ENCODE data around the gene CXCL16.

Gene CXCL16

DNA sequence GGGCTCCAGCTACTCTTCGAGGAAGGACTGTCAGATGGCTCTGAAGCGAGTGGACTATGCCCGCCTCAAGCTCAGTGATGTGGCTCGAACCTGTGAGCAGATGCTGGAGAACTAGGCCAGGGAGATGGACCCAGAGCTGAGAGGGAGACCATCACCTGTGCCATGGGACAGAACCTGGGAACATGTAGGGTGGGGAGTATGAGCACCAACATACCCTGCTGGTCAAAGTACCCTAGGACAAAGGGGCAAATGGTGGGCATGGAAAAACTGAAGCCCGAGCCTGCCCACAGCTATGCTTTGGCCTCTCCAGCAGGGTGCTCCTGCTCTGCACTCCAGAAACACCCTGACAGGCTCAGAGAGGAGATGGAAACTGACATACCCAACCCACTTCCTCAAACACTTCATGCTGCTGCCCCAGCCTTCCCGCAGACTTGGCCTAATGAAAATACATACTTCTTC lies 6.6 kb downstream of the CXCL16 start:
- Histone ChIP-seq H3K4me3 (ENCODE audit: low read length) (no peak overlapping the region), H3K9ac (ENCODE audit: low read length) (peak overlapping the region; percentile 6), H3K9me3 (ENCODE audit: control insufficient read depth, low read length) (no peaks in the 10 kb centered on the region), H3K27me3 (ENCODE audit: control insufficient read depth, insufficient read depth, low read length) (no peaks in the 10 kb centered on the region), H3K4me1 (ENCODE audit: control insufficient read depth, insufficient read depth, low read length) (peaks cover 12% of the 10 kb centered on the region), H3K36me3 (ENCODE audit: control insufficient read depth, insufficient read depth, low read length) (peaks cover 7% of the 10 kb centered on the region)

DNA sequence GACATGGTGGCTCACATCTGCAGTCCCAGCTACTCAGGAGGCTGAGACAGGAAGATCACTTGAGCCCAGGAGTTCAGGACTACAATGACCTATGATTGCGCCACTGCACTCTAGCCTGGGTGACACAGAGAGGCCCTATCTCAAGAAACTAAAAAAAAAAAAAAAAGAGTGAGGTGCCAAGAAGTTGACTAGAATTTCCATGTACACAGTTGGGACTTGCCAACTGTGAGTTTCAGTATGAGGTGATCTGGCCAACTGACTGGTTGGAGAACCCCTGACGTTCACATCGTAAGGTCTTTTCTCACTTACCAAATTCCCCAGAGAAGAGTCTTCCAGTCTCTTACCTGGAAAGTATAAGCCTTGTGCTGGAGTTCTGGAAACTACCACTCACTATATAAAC lies 11.6 kb downstream of the CXCL16 start:
- Histone ChIP-seq H3K27me3 (ENCODE audit: control insufficient read depth, insufficient read depth, low read length) (no peaks in the 10 kb centered on the region), H3K9me3 (ENCODE audit: control insufficient read depth, low read length) (no peaks in the 10 kb centered on the region), H3K4me3 (ENCODE audit: low read length) (no peak overlapping the region), H3K9ac (ENCODE audit: low read length) (peak overlapping the region; percentile 36), H3K4me1 (ENCODE audit: control insufficient read depth, insufficient read depth, low read length) (peaks cover 21% of the 10 kb centered on the region), H3K36me3 (ENCODE audit: control insufficient read depth, insufficient read depth, low read length) (no peaks in the 10 kb centered on the region)

DNA sequence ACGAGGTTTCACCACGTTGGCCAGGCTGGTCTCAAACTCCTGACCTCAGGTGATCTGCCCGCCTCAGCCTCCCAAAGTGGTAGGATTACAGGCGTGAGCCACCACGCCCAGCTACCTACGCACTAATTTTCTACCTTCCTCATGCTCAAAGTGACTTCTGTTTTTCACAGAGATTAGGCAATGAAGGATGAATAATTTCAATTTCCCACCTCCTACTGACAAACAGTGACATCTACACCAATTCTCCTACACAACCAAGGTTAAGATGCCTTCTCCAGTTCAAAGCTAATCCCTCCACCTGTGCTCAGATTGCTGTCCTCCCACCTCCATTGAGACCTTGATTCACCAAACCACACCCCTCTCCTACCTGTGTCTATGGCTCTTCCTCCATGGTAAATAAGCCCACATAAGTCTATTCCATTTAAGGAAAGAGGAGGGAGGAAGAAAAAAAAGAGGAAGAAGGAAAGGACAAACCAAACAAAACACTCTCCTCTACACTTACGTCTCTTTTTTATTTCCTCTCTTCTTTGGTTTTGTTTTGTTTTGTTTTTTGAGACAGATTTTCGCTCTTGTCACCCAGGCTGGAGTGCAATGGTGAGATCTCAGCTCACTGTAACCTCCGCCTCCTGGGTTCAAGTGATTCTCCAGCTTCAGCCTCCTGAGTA lies 13.9 kb downstream of the CXCL16 start:
- Histone ChIP-seq H3K27me3 (ENCODE audit: control insufficient read depth, insufficient read depth, low read length) (no peaks in the 10 kb centered on the region), H3K9me3 (ENCODE audit: control insufficient read depth, low read length) (no peaks in the 10 kb centered on the region), H3K36me3 (ENCODE audit: control insufficient read depth, insufficient read depth, low read length) (no peaks in the 10 kb centered on the region), H3K4me3 (ENCODE audit: low read length) (no peak overlapping the region), H3K4me1 (ENCODE audit: control insufficient read depth, insufficient read depth, low read length) (peaks cover 29% of the 10 kb centered on the region), H3K9ac (ENCODE audit: low read length) (no peak overlapping the region)

DNA sequence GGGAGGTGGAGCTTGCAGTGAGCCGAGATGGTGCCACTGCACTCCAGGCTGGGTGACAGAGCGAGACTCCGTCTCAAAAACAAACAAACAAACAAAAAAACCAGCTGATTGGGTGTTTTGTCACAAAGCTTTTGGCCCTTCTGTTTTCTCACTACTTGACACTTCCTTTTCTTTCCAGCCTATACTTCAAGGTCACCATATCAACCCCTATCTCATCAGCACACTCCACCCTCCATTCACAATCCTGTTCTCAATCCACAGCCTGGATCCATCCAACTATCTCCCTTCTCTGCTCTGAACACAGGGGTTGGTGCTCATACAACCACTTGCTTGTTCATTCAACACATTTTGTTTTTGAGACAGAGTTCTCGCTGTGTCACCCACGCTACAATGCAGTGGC lies 15.1 kb downstream of the CXCL16 start:
- Histone ChIP-seq H3K9me3 (ENCODE audit: control insufficient read depth, low read length) (no peaks in the 10 kb centered on the region), H3K4me1 (ENCODE audit: control insufficient read depth, insufficient read depth, low read length) (peaks cover 40% of the 10 kb centered on the region), H3K36me3 (ENCODE audit: control insufficient read depth, insufficient read depth, low read length) (no peaks in the 10 kb centered on the region), H3K27me3 (ENCODE audit: control insufficient read depth, insufficient read depth, low read length) (no peaks in the 10 kb centered on the region), H3K9ac (ENCODE audit: low read length) (no peak overlapping the region), H3K4me3 (ENCODE audit: low read length) (no peak overlapping the region)

DNA sequence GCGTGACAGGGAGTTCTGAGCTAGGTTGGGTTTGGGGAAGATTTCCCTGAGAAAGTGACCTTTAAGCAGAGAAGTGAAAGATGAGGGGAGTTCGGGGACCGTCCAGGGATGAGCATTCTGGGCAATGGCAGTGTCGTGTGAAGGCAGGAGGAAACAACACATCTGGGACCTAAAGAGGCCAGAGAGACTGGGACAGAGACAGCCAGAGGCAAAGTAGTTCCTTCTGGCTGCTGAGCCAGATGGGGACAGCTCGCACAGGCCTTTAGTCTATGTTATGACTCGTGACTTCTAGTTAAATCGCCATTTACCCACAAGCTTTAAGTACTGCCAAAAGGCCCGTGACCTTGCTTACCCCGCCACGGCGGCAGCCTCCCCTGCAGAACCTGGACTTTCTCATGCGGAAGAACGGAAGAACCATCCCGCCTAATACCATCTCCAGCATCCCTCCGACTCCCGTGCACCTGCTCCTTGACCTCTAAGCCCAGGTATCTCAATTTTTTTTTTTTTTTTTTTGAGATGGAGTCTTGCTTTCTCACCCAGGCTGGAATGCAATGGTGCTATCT lies 17.0 kb downstream of the CXCL16 start:
- peaks cover 41% of the 10 kb centered on the region for H3K4me1 ChIP-seq (ENCODE audit: control insufficient read depth, insufficient read depth, low read length)
- H3K9me3 ChIP-seq (ENCODE audit: control insufficient read depth, low read length): no peaks in the 10 kb centered on the region
- no peak overlapping the region for H3K9ac ChIP-seq (ENCODE audit: low read length)
- H3K4me3 ChIP-seq (ENCODE audit: low read length): no peak overlapping the region
- H3K27me3 ChIP-seq (ENCODE audit: control insufficient read depth, insufficient read depth, low read length): no peaks in the 10 kb centered on the region
- no peaks in the 10 kb centered on the region for H3K36me3 ChIP-seq (ENCODE audit: control insufficient read depth, insufficient read depth, low read length)

DNA sequence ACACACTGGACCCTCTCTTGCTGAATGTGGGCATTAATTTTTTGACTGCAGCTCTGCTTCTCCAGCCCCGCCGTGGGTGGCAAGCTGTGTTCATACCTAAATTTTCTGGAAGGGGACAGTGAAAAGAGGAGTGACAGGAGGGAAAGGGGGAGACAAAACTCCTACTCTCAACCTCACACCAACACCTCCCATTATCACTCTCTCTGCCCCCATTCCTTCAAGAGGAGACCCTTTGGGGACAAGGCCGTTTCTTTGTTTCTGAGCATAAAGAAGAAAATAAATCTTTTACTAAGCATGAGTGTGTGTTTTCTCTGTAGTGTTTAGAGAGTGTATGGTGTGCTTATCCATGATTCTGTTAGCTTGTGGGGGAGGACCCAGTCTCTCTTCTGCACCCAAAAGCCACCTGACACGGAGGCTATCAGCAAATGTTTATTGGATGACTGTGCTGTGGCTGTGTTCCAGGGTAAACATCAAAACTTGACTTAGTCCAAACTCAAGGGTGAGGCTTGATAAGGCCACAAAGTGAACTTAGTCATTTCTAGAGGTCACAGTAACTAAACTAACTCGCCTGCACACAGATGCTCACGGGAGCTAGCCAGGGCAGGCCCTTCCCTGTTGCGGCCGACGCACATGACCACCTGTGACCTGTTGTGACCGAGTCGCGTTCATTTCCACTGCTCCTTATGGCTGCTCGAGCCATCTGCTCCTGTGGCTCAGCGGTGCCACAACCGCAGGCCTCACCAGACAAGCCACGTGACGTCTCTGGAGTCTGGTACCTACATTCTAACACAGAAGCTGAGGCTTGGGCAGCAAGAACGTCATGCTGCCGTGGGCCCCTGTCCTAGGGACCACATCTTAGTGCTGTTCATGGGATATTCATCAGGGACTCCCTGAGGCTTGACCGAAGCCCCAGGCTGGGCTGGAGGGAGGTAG lies 18.3 kb downstream of the CXCL16 start:
- H3K4me1 ChIP-seq (ENCODE audit: control insufficient read depth, insufficient read depth, low read length): peaks cover 36% of the 10 kb centered on the region
- no peaks in the 10 kb centered on the region for H3K27me3 ChIP-seq (ENCODE audit: control insufficient read depth, insufficient read depth, low read length)
- no peaks in the 10 kb centered on the region for H3K36me3 ChIP-seq (ENCODE audit: control insufficient read depth, insufficient read depth, low read length)
- H3K4me3 ChIP-seq (ENCODE audit: low read length): no peak overlapping the region
- peak overlapping the region; percentile 35 for H3K9ac ChIP-seq (ENCODE audit: low read length)
- no peaks in the 10 kb centered on the region for H3K9me3 ChIP-seq (ENCODE audit: control insufficient read depth, low read length)

DNA sequence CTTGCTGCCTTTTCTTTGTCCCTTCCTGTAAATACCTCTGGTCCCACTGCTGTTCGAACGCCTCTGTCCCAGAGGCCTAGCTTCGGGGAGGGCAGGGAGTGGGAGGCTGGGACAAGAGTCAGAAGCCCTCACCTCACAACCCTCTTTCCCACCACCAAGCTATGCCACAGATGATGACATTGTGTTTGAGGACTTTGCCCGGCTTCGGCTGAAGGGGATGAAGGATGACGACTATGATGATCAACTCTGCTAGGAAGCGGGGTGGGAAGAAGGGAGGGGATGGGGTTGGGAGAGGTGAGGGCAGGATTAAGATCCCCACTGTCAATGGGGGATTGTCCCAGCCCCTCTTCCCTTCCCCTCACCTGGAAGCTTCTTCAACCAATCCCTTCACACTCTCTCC lies 18.9 kb downstream of the CXCL16 start:
- H3K9me3 ChIP-seq (ENCODE audit: control insufficient read depth, low read length): no peaks in the 10 kb centered on the region
- peaks cover 34% of the 10 kb centered on the region for H3K4me1 ChIP-seq (ENCODE audit: control insufficient read depth, insufficient read depth, low read length)
- no peaks in the 10 kb centered on the region for H3K36me3 ChIP-seq (ENCODE audit: control insufficient read depth, insufficient read depth, low read length)
- no peak overlapping the region for H3K4me3 ChIP-seq (ENCODE audit: low read length)
- H3K9ac ChIP-seq (ENCODE audit: low read length): no peak overlapping the region
- H3K27me3 ChIP-seq (ENCODE audit: control insufficient read depth, insufficient read depth, low read length): no peaks in the 10 kb centered on the region

DNA sequence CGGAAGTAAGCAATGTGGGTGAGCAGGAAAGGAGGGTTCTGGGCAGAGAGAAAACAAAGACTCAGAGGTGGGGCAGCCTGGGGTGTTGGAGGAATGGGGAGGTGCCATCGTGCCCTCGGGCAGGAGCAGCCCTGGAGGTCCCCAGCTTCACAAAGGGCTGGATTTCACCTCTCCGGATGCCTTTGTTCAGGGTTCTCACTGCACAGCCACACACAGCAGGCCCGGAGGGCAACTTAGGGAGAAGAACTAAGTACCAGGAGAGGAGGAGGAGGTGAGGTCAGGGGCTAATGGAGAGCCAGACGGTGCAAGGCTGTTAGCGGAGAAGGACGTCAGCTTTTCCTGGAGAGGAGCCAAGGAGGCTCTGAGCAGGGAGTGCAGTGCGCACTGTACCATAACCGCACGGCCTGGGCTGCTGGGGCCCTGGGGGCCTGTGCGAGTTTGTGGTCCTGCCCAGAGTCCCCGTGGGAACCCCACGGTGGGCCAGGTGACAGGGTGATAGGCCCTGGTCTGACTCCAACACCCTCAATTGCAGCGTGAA lies 20.0 kb downstream of the CXCL16 start:
- Histone ChIP-seq H3K9me3 (ENCODE audit: control insufficient read depth, low read length) (no peaks in the 10 kb centered on the region), H3K4me1 (ENCODE audit: control insufficient read depth, insufficient read depth, low read length) (peaks cover 41% of the 10 kb centered on the region), H3K36me3 (ENCODE audit: control insufficient read depth, insufficient read depth, low read length) (no peaks in the 10 kb centered on the region), H3K4me3 (ENCODE audit: low read length) (no peak overlapping the region), H3K9ac (ENCODE audit: low read length) (no peak overlapping the region), H3K27me3 (ENCODE audit: control insufficient read depth, insufficient read depth, low read length) (no peaks in the 10 kb centered on the region)

DNA sequence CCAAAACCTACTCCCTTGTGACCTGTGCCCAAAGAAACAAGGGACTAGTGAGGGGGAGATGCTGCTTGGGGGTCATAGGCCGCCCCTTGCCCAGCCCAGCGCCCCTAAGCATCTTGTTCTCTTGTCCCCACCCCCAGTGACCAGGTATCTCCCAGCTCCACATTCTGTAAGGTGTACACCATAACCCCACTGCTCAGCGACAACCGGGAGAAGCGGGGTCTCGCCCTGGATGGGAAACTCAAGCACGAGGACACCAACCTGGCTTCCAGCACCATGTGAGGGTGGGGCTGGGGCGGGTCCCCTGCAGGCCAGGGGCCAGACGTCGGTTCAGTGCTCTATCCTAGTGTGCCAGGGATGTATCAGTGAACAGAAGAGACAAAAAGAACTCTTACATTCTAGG lies 20.6 kb downstream of the CXCL16 start:
- no peak overlapping the region for H3K4me3 ChIP-seq (ENCODE audit: low read length)
- H3K4me1 ChIP-seq (ENCODE audit: control insufficient read depth, insufficient read depth, low read length): peaks cover 41% of the 10 kb centered on the region
- H3K36me3 ChIP-seq (ENCODE audit: control insufficient read depth, insufficient read depth, low read length): no peaks in the 10 kb centered on the region
- no peak overlapping the region for H3K9ac ChIP-seq (ENCODE audit: low read length)
- no peaks in the 10 kb centered on the region for H3K27me3 ChIP-seq (ENCODE audit: control insufficient read depth, insufficient read depth, low read length)
- H3K9me3 ChIP-seq (ENCODE audit: control insufficient read depth, low read length): no peaks in the 10 kb centered on the region

DNA sequence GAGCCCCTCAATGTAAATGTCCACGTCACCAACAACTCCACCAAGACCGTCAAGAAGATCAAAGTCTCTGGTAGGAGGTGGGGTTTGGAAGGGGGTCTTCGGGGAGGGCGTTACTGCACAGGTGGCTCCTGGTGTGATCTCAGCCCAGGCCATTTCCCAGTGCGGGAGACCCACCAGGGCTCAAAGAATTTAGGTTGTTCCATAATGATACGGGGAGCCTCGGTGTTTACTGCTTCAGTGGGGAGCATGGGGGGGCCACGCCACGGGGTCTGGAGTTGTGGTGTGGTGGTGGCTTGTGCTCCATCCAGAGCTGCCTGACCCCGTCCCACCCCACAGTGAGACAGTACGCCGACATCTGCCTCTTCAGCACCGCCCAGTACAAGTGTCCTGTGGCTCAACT lies 21.5 kb downstream of the CXCL16 start:
- no peaks in the 10 kb centered on the region for H3K27me3 ChIP-seq (ENCODE audit: control insufficient read depth, insufficient read depth, low read length)
- H3K36me3 ChIP-seq (ENCODE audit: control insufficient read depth, insufficient read depth, low read length): no peaks in the 10 kb centered on the region
- peaks cover 41% of the 10 kb centered on the region for H3K4me1 ChIP-seq (ENCODE audit: control insufficient read depth, insufficient read depth, low read length)
- no peak overlapping the region for H3K4me3 ChIP-seq (ENCODE audit: low read length)
- no peak overlapping the region for H3K9ac ChIP-seq (ENCODE audit: low read length)
- H3K9me3 ChIP-seq (ENCODE audit: control insufficient read depth, low read length): no peaks in the 10 kb centered on the region

DNA sequence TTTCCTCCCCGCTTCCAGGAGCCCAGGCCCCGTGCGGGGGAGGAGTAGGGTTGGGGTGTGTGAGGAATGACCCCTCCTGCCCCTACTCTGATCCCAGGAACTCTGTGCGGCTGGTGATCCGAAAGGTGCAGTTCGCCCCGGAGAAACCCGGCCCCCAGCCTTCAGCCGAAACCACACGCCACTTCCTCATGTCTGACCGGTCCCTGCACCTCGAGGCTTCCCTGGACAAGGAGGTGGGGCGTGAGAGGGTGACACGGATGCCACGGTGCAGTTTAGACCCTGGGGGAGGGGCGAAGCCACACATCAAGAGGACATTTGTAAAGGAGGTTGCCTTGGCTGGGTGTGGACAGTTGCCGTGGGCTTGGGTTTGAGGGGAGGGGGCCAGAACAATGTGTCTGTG lies 21.9 kb downstream of the CXCL16 start:
- Histone ChIP-seq H3K27me3 (ENCODE audit: control insufficient read depth, insufficient read depth, low read length) (no peaks in the 10 kb centered on the region), H3K36me3 (ENCODE audit: control insufficient read depth, insufficient read depth, low read length) (no peaks in the 10 kb centered on the region), H3K9ac (ENCODE audit: low read length) (no peak overlapping the region), H3K9me3 (ENCODE audit: control insufficient read depth, low read length) (no peaks in the 10 kb centered on the region), H3K4me1 (ENCODE audit: control insufficient read depth, insufficient read depth, low read length) (peaks cover 41% of the 10 kb centered on the region), H3K4me3 (ENCODE audit: low read length) (no peak overlapping the region)

DNA sequence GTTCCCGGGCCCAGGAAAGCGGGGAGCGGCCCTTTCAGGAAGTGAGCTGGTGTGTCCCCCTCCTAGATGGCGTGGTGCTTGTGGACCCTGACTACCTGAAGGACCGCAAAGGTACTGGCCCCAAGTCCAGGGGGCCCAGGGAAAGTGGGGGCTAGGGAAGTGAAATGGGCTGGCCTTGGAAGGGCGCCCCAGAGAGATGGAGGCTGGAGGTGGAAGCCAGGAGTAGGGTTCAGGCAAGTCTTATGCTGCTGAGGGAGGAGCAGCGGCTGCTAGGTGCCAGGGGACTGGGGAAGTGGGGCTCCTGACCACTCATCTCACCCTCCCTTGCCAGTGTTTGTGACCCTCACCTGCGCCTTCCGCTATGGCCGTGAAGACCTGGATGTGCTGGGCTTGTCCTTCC lies 23.6 kb downstream of the CXCL16 start:
- Histone ChIP-seq H3K9me3 (ENCODE audit: control insufficient read depth, low read length) (no peaks in the 10 kb centered on the region), H3K27me3 (ENCODE audit: control insufficient read depth, insufficient read depth, low read length) (no peaks in the 10 kb centered on the region), H3K9ac (ENCODE audit: low read length) (no peak overlapping the region), H3K4me3 (ENCODE audit: low read length) (no peak overlapping the region), H3K4me1 (ENCODE audit: control insufficient read depth, insufficient read depth, low read length) (peaks cover 47% of the 10 kb centered on the region), H3K36me3 (ENCODE audit: control insufficient read depth, insufficient read depth, low read length) (no peaks in the 10 kb centered on the region)

Measured in mucosa of stomach (tissue), 1 donor.